WI38 (cell line): ENCODE results near the gene WWOX.

Experiments
- H3K4me3 ChIP-seq: 2 replicates; pipeline ENCODE4 v1.5.1; 2011; ENCODE audit warnings: low read depth, mild to moderate bottlenecking, control low read depth, low read length
- CTCF ChIP-seq: IDR thresholded peaks from 2 replicates; pipeline ENCODE4 v1.5.1; 2012; ENCODE audit warnings: low read depth, mild to moderate bottlenecking, control low read depth, low read length

The WWOX gene

GRCh38 chr16:79099716-79100115 is 1000.3 kb downstream of the WWOX start:
- TF ChIP-seq CTCF = no peak
- H3K4me3 ChIP-seq = no peak overlapping the region

GRCh38 chr16:79100447-79100846 is 1001.0 kb downstream of the WWOX start:
- no peak overlapping the region for H3K4me3 ChIP-seq
- no peak for TF ChIP-seq CTCF

- no peak overlapping the region for H3K4me3 ChIP-seq
- no peak for TF ChIP-seq CTCF
Observed at GRCh38 chr16:79101491-79101890, 1002.0 kb downstream of the WWOX start.

- no peak overlapping the region for H3K4me3 ChIP-seq
- TF ChIP-seq CTCF = no peak
Observed at GRCh38 chr16:79104567-79104966, 1005.1 kb downstream of the WWOX start.

- TF ChIP-seq CTCF = no peak
- H3K4me3 ChIP-seq = no peak overlapping the region
Observed at GRCh38 chr16:79107301-79107700, 1007.8 kb downstream of the WWOX start.

- no peak for TF ChIP-seq CTCF
- no peak overlapping the region for H3K4me3 ChIP-seq
Observed at GRCh38 chr16:79109771-79110170, 1010.3 kb downstream of the WWOX start.

GRCh38 chr16:79110242-79110641 is 1010.8 kb downstream of the WWOX start:
- H3K4me3 ChIP-seq = no peak overlapping the region
- no peak for TF ChIP-seq CTCF
